HG03196 (cell line): Measurements from ENCODE around the gene CYYR1.
"Not testable (repeated sequence)": the region's sequence is repeated elsewhere in the genome, so short reads cannot be mapped to it uniquely, and the experiment has no call there.

Experiments used
- ATAC-seq: cut with Tn5 transposase; IDR thresholded peaks from one replicate; pipeline ENCODE4 v1.9.1; 2021; ENCODE audit not compliant: unreplicated experiment

CYYR1 gene

GRCh38 chr21:26491663-26492062 is 81.4 kb downstream of the CYYR1 start:
- ATAC-seq: no peak

DNA sequence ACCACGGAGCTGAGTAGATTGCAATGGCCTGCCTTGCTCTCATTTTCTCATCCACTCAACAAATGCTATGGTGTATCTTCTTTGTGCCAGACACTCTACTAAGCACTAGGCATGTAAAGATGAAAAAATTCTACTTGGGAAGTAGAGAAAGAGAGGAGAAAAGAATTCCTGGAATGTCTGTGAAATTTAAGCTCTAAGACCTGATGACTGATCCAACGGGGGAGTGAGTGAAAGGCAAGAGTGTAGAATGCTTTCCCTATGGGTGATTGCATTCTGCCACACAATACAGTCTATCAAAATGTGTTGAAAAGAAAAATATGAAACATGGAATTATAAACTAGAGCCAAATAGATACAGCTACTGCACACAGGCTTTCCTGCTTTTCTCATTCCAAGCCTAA is 82.3 kb downstream of the CYYR1 start:
- no peak for ATAC-seq

GRCh38 chr21:26489781-26490180 is 83.3 kb downstream of the CYYR1 start:
- ATAC-seq: no peak

DNA sequence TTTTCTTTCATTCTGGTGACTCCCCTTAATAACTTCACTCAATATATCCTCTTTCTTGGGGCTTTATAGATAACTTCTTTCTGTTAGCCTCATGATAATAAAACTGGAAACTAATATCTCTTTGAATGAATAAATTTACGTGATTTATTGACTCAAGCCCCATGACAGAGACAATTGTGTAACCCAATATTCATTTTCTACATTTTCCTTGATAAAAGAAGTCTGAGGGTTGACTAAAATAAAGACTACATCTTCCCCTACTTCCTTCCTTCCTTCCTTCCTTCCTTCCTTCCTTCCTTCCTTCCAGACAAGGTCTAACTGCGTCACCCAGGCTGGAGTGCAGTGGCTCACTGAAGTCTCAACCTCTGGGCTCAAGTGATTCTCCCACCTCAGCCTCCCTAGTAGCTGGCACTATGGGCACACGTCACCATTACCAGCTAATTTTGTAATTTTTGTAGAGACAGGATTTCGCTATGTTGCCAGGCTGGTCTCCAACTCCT is 85.1 kb downstream of the CYYR1 start:
- ATAC-seq: no peak

DNA sequence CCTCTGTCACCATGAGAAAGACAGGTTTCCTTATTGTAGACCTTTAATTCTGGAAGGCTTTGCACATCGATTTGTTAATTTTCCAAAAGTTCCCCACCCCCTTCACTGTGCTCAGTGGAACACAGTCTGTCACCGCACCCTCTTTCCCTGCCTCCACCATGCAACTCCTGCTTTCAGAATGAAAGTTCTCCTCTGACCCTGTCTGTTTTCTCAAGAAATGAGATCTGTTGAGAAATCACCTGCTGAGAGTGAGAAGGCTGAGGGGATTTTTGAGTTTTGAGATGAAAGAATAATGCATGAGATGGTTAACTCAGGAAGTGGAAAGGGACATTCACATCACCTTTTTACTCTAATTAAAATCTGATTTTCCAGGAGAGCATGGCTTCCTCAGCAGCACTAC is 99.6 kb downstream of the CYYR1 start:
- ATAC-seq: no peak

GRCh38 chr21:26471099-26471471 is 102.0 kb downstream of the CYYR1 start:
- no peak for ATAC-seq

GRCh38 chr21:26470351-26471098 is 102.6 kb downstream of the CYYR1 start:
- ATAC-seq: no peak

DNA sequence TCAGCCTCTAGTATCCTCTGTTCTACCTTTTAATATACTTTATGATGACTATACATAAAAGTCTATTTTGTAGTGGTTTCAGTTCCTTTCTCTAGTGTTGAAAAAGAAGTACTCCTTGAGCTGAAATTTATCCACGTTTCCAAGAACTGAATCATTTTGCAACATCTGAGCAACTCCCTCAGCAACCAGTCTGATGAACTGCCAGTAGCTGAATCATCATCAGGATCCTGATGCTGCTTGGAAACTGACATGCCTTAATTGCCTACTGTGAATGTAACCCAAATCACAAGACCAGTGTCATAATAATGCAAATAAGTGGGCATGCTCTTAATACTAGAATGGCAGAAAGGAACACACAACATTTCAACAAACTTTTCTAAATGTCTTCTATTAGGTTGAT is 103.3 kb downstream of the CYYR1 start:
- no peak for ATAC-seq

GRCh38 chr21:26465916-26466315 is 107.2 kb downstream of the CYYR1 start:
- ATAC-seq: no peak

DNA sequence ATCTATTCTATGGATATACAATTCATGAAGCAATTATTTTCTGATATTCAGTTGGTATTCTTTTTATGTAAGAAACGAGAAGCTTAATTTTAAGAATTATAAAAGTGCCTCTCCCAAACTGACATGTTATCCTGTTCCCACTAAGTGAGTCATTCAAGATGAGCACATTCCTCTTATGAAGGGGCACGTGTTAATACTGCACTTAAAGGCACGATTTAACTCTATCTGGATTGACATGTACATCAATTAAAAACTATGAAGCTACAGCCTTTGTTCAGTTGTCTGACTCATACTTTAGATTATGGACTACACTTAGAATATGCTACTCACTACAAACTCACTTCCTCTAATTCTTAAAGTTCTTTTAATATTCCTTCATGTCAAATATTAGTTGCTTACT is 111.6 kb downstream of the CYYR1 start:
- ATAC-seq: no peak

DNA sequence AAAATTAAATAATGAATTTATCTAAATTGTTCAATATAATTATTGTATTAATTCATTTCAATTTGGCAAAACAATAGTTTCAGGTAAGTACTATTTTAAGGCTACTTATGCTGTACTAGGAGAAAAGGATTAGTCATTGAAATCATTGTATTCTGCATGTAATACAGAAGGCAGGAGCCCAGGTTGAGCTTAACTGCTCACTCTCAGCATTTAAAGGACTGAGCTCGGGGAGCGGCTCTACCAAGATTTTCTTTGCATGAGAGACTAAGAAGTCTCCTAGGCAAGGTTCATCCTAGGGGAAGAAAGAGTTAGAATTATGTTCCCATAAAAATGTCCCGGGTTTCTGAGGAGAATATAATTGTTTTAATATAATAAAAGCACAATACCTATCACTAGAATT is 112.5 kb downstream of the CYYR1 start:
- no peak for ATAC-seq

GRCh38 chr21:26458854-26459253 is 114.2 kb downstream of the CYYR1 start:
- ATAC-seq: not testable (repeated sequence)

DNA sequence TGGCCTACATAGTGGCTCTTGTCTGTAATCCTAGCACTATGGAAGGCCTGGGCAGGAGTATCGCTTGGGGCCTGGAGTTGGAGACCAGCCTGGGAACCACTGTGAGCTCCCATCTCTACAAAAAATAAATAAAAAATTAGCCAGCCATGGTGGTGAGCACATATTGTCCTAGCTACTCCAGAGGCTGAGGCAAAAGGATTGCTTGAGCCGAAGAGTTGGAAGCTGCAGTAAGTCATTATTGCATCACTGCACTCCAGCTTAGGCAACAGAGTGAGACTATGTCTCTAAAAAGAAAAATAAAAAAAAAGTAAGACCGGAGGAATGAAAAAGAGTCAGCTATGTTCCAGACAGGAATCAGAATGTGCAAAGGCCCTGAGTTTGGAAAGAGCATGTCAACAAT is 115.3 kb downstream of the CYYR1 start:
- no peak for ATAC-seq

GRCh38 chr21:26453267-26453666 is 119.8 kb downstream of the CYYR1 start:
- ATAC-seq: no peak

- ATAC-seq: no peak
These were observed 121.9 kb downstream of the CYYR1 start for GRCh38 chr21:26451081-26451740.

GRCh38 chr21:26449161-26449560 is 123.9 kb downstream of the CYYR1 start:
- ATAC-seq: no peak

DNA sequence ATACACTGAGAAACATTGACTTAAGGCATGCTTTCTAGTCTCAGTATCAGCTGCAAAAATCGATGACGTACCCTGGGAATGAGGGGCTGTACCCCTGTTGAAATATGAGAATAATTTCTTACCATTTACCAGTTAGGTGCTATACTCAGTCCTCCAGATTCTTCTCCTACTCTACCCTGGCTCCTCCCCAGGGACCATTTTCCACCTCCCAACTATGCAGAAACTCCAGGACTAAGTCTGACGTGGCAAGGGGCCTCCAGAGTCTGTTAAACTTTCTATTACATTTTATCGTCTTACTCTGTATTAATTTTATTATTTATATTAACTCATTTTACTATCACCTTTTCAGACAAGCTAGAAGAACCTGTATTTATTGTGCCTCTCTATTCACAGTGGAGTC is 124.3 kb downstream of the CYYR1 start:
- no peak for ATAC-seq

DNA sequence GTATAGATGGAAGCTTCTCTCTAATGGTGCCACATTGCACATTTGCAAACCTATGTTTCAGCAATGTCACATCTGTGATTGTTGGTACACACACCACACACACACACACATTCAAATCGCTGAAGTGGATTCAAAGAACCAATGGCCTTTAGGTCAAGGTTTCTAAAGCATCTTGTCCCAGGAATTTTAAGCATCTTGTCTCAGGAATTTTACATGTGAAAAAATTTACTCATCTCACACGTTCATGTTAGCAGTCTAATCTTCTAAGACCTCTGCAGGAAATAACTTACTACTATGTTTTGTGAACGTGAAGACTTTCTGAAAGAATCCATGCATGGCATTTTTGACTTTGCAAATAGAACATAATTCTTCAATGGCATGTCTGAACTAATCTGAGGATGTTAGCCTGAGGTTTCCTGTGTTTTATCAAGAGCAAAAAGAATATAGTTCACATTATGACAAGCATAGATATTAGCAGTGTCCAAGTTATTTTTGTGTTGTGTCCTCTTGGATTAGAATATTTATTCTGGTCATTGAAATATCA is 125.1 kb downstream of the CYYR1 start:
- no peak for ATAC-seq

- no peak for ATAC-seq
These were observed 127.6 kb downstream of the CYYR1 start for GRCh38 chr21:26445440-26445839.

GRCh38 chr21:26444646-26445045 is 128.4 kb downstream of the CYYR1 start:
- ATAC-seq: no peak

- no peak for ATAC-seq
These were observed 129.2 kb downstream of the CYYR1 start for GRCh38 chr21:26443867-26444266.

- no peak for ATAC-seq
These were observed 129.8 kb downstream of the CYYR1 start for GRCh38 chr21:26443291-26443690.
